ENCODE results near the gene RASSF5. TPM values are rescaled to one million over a fixed set of nuclear protein-coding genes. Genes with fewer than 3 reads are reported as not detected.

RASSF5 gene
- total and polyA plus RNA-seq, 2 of the 13 experiments (the other 11 are each of a cell fraction or from before 2014, with no cell fraction given): 0.18 to 0.40 TPM

- TF ChIP-seq ZEB1 (IDR thresholded peaks at IDR 0.05; ENCODE audit: insufficient replicate concordance, low read depth) (no peak), ZNF251 (CRISPR knock-in tag; IDR thresholded peaks at IDR 0.05) (no peak), DPF2 (CRISPR knock-in tag; IDR thresholded peaks at IDR 0.05; ENCODE audit: borderline replicate concordance, low read depth) (0 out of 2 replicates have a peak, but pooled peaks have one; percentile 50), SAFB2 (CRISPR knock-in tag; IDR thresholded peaks at IDR 0.05; ENCODE audit: borderline replicate concordance, low read depth) (peak; percentile 24; the same call in 1 of the 2 replicates), PAWR (CRISPR knock-in tag; IDR thresholded peaks at IDR 0.05; ENCODE audit: borderline replicate concordance) (no peak), ZNF292 (CRISPR knock-in tag; IDR thresholded peaks at IDR 0.05; ENCODE audit: borderline replicate concordance, low read depth) (no peak), KDM3A (CRISPR knock-in tag; IDR thresholded peaks at IDR 0.05; ENCODE audit: low read depth) (peak; percentile 98), TGIF2 (CRISPR knock-in tag; IDR thresholded peaks at IDR 0.05) (peak; percentile 90), KIAA2018 (CRISPR knock-in tag; IDR thresholded peaks at IDR 0.05; ENCODE audit: borderline replicate concordance) (peak; percentile 57; the same call in 1 of the 2 replicates), CREB1 (IDR thresholded peaks at IDR 0.05) (peak; percentile 9; the same call in 1 of the 2 replicates), CREB1 (CRISPR knock-in tag; IDR thresholded peaks at IDR 0.05) (no peak), EP300 (IDR thresholded peaks at IDR 0.05; ENCODE audit: low read depth in 2 of 2, low read length in 2 of 2) (peak; percentile 58 to 62; a peak in 2 of 4 replicates), EP300 (CRISPR knock-in tag; IDR thresholded peaks at IDR 0.05; ENCODE audit: borderline replicate concordance) (peak; percentile 74), ZNF446 (CRISPR knock-in tag; IDR thresholded peaks at IDR 0.05) (peak; percentile 43; the same call in 1 of the 2 replicates), ZNF629 (CRISPR knock-in tag; conservative IDR thresholded peaks at IDR 0.05) (peak; percentile 60), ATF7-NPFF (CRISPR knock-in tag; IDR thresholded peaks at IDR 0.05; ENCODE audit: low read depth) (peak; percentile 96), NFE2L1 (CRISPR knock-in tag; IDR thresholded peaks at IDR 0.05; ENCODE audit: borderline replicate concordance) (no peak; the same call in 1 of the 2 replicates), BHLHE40 (IDR thresholded peaks at IDR 0.05; ENCODE audit: low read length) (peak; percentile 14; the same call in 1 of the 2 replicates), SOX6 (IDR thresholded peaks at IDR 0.05) (no peak), SOX6 (CRISPR knock-in tag; IDR thresholded peaks at IDR 0.05) (peak; percentile 82), ZNF749 (CRISPR knock-in tag; IDR thresholded peaks at IDR 0.05; ENCODE audit: borderline replicate concordance) (peak; percentile 59; the same call in 1 of the 2 replicates)
Measured at GRCh38 chr1:206612129-206612876, 105.0 kb downstream of the RASSF5 start, which contains the start of gene EIF2D (continued).
